Dedifferentiated amniotic fluid mesenchymal stem cell (primary cell): ENCODE data around the gene OR13C5.
"Not testable (repeated sequence)": the region's sequence is repeated elsewhere in the genome, so short reads cannot be mapped to it uniquely, and the experiment has no call there.

Source experiments
- DNase-seq: peaks from one replicate; pipeline ENCODE4 v3.0.0-alpha.2; 2016; ENCODE audit errors: extremely low spot score

The OR13C5 gene

GRCh38 chr9:104599313-104599712 lies at the start of gene OR13C5:
OR13C5 (minus strand) TSS chr9:104599413; CDS start chr9:104599413, 0 bp downstream.
- DNase-seq, result not testable (repeated sequence)

GRCh38 chr9:104635456-104635855 lies 36.2 kb upstream of the OR13C5 start:
- no peak for DNase-seq

- DNase-seq, result no peak
Measured at GRCh38 chr9:104633976-104634520, 34.8 kb upstream of the OR13C5 start.

- DNase-seq, result not testable (repeated sequence)
Measured at GRCh38 chr9:104625964-104626363, 26.8 kb upstream of the OR13C5 start.

GRCh38 chr9:104618104-104618503 lies 18.9 kb upstream of the OR13C5 start, which contains the start of gene OR13C9:
OR13C9 (minus strand) TSS chr9:104618204; CDS start chr9:104618204, 0 bp downstream.
- no peak for DNase-seq

GRCh38 chr9:104617418-104617817 lies 18.2 kb upstream of the OR13C5 start:
- DNase-seq, result no peak

- DNase-seq, result no peak
Measured at GRCh38 chr9:104611213-104611612, 12.0 kb upstream of the OR13C5 start.

- DNase-seq, result no peak
Measured at GRCh38 chr9:104608336-104608735, 9.1 kb upstream of the OR13C5 start.

GRCh38 chr9:104606152-104606551 lies 6.9 kb upstream of the OR13C5 start:
- DNase-seq, result no peak

GRCh38 chr9:104605527-104605926 lies 6.3 kb upstream of the OR13C5 start, which contains the start of gene OR13C2:
OR13C2 (minus strand) TSS chr9:104605627; CDS start chr9:104605627, 0 bp downstream.
- DNase-seq, result not testable (repeated sequence)

- no peak for DNase-seq
Measured at GRCh38 chr9:104604801-104605200, 5.6 kb upstream of the OR13C5 start.

GRCh38 chr9:104598749-104599148 lies 464 bp downstream of the OR13C5 start:
- not testable (repeated sequence) for DNase-seq

GRCh38 chr9:104589626-104590025 lies 9.6 kb downstream of the OR13C5 start:
- DNase-seq, result no peak

GRCh38 chr9:104586496-104587180 lies 12.6 kb downstream of the OR13C5 start:
- peak; percentile 70 for DNase-seq

GRCh38 chr9:104580562-104580961 lies 18.7 kb downstream of the OR13C5 start:
- no peak for DNase-seq

- DNase-seq, result no peak
Measured at GRCh38 chr9:104577263-104577662, 21.9 kb downstream of the OR13C5 start.

- DNase-seq, result no peak
Measured at GRCh38 chr9:104575456-104575855, 23.8 kb downstream of the OR13C5 start.

- DNase-seq, result no peak
Measured at GRCh38 chr9:104572612-104573011, 26.6 kb downstream of the OR13C5 start.

GRCh38 chr9:104568868-104569267 lies 30.3 kb downstream of the OR13C5 start, which contains the start of gene OR13C8:
OR13C8 (plus strand) TSS chr9:104569168; CDS start chr9:104569168, 0 bp downstream.
- DNase-seq, result no peak

GRCh38 chr9:104564358-104564757 lies 34.9 kb downstream of the OR13C5 start:
- DNase-seq, result no peak

GRCh38 chr9:104556830-104557634 lies 42.2 kb downstream of the OR13C5 start:
- no peak for DNase-seq

GRCh38 chr9:104555521-104555920 lies 43.7 kb downstream of the OR13C5 start:
- no peak for DNase-seq
